NCI-H2196 (cell line): ENCODE measurements around the gene ANKRD39.
A peak's percentile ranks its signal among the peaks of the same experiment; 100 is the strongest.
"Not testable (repeated sequence)": the region's sequence is repeated elsewhere in the genome, so short reads cannot be mapped to it uniquely, and the experiment has no call there.

Source experiments
- DNase-seq: peaks from one replicate; lab custom pipeline; 2025; ENCODE audit not compliant: unreplicated experiment; lab: John Stamatoyannopoulos, UW

The ANKRD39 gene

DNA sequence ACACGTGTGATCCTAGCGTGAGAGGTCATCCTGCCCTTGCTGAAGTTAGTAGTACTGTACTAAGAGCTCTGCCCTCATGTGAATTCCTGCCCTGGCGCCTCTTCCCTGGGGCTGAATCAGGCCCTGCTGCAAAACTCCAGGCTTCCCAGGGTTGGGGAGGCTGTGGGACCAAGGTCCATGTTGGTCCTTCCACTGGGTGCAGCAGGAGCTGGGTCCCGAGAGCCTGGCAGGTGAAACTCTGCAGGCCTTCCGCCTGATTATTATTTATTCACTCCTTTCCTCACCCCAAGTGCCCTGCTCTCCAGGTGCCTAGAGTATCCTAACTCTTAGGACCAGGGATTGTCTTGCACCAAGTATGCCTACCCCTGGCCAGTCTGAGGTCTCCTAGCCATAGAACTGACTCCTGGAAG, 47.0 kb downstream of the ANKRD39 start:
- no peak for DNase-seq

- DNase-seq = no peak
Observed at GRCh38 chr2:96809951-96810782, 47.6 kb downstream of the ANKRD39 start.

DNA sequence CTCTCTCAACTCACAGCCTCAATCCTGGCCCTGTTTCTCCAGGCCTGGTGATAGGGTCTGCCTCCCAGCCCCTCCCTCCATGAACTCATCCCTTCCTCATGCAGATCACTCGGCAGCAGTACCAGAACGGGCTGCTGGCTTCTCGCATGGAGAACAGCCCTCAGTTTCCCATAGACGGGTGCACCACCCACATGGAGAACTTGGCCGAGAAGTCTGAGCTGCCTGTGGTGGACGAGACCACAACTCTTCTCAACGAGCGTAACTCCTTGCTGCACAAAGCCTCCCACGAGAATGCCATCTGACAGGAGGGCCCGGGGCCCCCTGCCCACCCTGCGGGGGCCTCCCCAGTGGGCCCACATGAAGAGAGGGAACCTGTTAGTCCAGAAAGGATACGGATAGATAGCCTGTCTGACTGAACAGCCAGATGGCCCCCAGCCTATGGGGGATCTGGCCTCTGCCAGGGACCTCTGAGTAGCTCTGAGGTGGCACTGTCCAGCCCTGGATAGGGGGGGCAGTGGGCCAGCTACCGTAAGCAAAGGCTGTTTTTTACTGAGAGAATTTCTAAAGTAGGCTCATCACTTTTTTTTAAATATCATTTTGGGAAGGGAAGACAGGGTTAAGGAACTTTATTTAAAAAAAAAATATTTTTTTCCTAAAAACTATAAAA, 48.5 kb downstream of the ANKRD39 start:
- DNase-seq = no peak

DNA sequence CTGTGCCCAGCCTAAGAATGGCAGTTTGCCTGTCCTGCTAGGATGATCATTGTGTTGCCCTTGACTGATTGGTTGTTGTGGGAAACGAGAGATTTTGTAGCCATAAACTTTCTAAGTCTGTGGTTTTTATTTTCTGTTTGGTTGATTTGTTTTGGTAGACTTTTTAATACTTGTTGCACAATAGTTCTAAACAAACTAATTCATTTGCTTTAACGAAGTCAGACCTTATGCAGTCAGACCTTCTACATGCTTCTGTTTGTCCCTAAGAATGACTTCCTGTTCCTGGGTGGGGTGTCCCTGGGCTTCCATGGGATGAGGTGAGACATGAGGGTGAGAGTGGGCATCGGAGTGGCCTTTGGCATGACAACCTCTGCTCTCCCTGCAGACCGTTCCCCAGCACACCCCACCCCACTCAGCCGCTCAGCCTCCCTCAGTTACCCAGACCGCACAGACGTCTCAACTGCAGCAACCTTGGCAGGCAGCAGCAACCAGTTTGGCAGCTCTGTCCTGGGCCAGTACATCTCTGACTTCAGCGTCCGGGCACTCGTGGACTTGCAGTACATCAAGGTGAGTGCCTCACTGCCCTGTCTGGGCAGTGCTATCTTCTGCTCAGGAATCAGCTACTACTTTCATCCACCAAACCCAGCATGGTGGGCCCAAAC, 49.5 kb downstream of the ANKRD39 start:
- DNase-seq = no peak

DNA sequence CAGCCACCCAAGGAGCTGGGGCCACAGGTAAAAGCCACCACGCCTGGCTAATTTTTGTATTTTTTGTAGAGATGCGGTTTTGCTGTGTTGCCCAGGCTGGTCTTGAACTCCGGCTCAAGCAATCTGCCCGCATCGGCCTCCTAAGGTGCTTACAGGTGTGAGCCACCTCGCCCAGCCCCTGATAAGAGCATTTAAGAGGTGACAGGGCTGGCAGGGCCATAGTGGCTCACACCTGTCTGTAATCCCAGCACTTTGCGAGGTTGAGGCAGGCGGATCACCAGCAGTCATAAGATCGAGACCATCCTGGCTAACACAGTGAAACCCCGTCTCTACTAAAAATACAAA, 50.7 kb downstream of the ANKRD39 start:
- DNase-seq = no peak

DNA sequence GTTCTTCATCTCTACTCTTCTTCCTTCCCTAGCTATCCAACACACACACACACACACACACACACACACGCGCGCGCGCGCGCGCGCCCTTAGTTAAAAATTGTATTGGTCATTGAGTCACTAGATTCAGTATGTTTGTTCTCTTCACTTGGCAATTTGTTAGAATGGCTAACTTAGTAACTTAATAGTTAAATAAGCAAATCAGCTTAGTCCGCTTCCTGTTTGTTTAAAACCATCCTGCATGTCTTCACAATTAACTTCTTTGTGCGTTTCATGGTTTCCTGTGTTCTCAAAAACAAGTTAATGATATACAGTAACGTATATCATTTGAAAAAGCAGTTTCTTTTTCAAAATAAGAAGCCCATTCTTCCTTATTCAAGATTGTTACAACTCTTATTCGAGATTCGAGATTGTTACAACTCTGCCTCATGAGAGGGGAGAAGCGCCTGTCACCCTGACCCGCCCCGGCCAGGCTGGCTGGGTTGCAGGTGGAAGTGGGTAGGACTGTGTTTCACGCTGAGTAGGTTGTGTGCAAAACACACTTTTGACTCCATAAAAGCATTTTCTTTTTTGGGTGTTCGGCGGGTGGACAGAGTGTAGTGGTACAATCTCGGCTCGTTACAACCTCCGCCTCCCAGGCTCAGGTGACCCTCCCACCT, 51.2 kb downstream of the ANKRD39 start:
- no peak for DNase-seq

DNA sequence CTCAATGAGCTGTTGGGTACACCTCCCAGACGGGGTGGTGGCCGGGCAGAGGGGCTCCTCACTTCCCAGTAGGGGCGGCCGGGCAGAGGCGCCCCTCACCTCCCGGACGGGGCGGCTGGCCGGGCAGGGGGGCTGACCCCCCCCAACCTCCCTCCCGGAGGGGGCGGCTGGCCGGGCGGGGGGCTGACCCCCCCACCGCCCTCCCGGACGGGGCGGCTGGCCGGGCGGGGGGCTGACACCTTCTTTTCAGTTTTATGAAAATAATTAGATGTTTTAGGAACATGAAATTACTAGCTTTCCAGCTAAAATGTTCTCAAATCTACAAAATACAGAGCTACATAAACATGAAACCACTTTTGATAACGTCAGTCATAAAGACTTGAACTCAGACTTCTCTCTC, 51.9 kb downstream of the ANKRD39 start:
- DNase-seq = not testable (repeated sequence)

DNA sequence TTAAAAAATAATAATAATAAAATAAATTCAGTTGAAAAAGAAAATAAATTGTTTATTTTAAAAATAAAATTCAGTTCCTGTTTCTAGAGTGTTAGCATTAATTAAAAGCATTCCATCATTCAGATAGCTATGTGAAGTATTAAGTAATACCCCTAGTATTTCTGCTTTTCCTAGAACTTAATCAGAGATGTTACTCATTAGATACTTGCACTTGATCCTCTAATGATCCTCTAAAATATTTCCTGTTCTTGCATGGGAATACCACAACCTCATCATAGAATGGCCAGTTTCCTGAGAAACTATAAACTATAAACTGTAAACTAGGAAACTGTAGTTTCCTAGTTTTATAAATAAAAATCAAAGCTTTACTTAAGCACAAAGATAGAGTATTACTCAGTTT, 52.8 kb downstream of the ANKRD39 start:
- DNase-seq = no peak

GRCh38 chr2:96802721-96803120, 55.1 kb downstream of the ANKRD39 start:
- DNase-seq = no peak

- DNase-seq = no peak
Observed at GRCh38 chr2:96801786-96802595, 55.8 kb downstream of the ANKRD39 start.

- DNase-seq = peak; percentile 74
Observed at GRCh38 chr2:96801005-96801785, 56.6 kb downstream of the ANKRD39 start.

- DNase-seq = no peak
Observed at GRCh38 chr2:96800061-96801004, 57.5 kb downstream of the ANKRD39 start.

GRCh38 chr2:96799623-96799935, 58.2 kb downstream of the ANKRD39 start:
- DNase-seq = no peak

DNA sequence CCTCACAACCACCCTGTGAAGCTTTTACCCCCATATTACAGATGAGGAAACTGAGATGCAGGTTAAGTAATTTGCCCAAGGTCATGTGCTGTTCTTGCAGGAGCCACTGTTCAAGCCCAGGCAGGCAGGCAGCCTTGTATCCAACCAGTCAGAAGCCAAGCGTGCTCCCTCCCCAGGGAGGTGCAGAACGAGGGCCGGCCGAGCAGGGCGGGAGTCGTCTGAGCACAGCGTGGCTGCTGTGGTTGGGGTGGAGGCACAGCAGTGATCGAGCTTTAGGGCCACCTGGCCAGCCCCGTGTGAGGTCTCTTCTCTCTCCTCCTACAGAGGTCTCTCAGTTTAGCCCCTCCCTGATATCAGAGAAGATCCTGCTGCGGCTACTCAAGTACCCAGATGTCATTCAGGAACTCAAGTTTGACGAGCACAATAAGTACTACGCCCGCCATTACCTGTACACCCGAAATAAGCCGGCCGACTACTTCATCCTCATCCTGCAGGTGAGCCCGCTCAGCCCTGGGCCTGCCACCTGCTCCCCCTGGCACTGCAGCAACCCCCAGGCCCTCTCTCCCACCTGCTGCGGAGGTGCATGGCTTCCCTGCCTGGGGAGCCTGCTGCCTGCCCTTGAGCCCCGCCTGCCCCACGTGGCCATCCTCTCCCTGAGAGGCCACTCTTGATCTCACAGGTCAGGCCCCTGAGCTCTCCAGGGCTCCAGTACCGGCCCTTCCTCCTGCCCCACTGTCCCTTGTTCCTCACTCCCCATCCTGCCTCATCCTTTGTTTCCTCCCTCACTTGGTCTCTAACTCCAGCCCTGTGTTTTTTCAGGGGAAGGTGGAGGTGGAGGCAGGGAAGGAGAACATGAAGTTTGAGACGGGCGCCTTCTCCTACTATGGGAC, 58.8 kb downstream of the ANKRD39 start:
- no peak for DNase-seq
